HG02623 (cell line): Measurements from ENCODE around the gene CAMKK1.

ENCODE experiments used
- ATAC-seq: cut with Tn5 transposase; IDR thresholded peaks from one replicate; pipeline ENCODE4 v1.9.1; 2021; ENCODE audit warnings: moderate library complexity; ENCODE audit not compliant: unreplicated experiment

The CAMKK1 gene

GRCh38 chr17:3815122-3815521, 77.7 kb downstream of the CAMKK1 start:
- no peak for ATAC-seq

GRCh38 chr17:3814361-3814760, 78.5 kb downstream of the CAMKK1 start:
- ATAC-seq: no peak

GRCh38 chr17:3813171-3813570, 79.7 kb downstream of the CAMKK1 start:
- ATAC-seq: no peak

- ATAC-seq: no peak
Measured at GRCh38 chr17:3812771-3813170, 80.1 kb downstream of the CAMKK1 start.

- ATAC-seq: no peak
Measured at GRCh38 chr17:3812284-3812683, 80.6 kb downstream of the CAMKK1 start.
